Osteocyte (in vitro differentiated cells): ENCODE results near the gene FOLR3. TPM values are rescaled to one million over a fixed set of nuclear protein-coding genes. Genes with fewer than 3 reads are reported as not detected.
"Not testable (repeated sequence)": the region's sequence is repeated elsewhere in the genome, so short reads cannot be mapped to it uniquely, and the experiment has no call there.

Experiments used
- DNase-seq: peaks from one replicate; pipeline ENCODE4 v3.0.0; 2021; ENCODE audit warnings: mixed read lengths; ENCODE audit not compliant: unreplicated experiment; ENCODE audit errors: extremely low spot score
- H3K27ac Mint-ChIP-seq: one replicate; pipeline ENCODE4 v1.8.0; 2021; ENCODE audit warnings: mild to moderate bottlenecking, mixed read lengths; ENCODE audit not compliant: unreplicated experiment
- H3K27me3 Mint-ChIP-seq: one replicate; pipeline ENCODE4 v1.8.0; 2021; ENCODE audit warnings: mixed read lengths; ENCODE audit not compliant: unreplicated experiment
- H3K36me3 Mint-ChIP-seq: one replicate; pipeline ENCODE4 v1.8.0; 2021; ENCODE audit warnings: mixed read lengths; ENCODE audit not compliant: unreplicated experiment
- H3K4me1 Mint-ChIP-seq: one replicate; pipeline ENCODE4 v1.8.0; 2021; ENCODE audit warnings: mixed read lengths; ENCODE audit not compliant: unreplicated experiment
- H3K4me3 Mint-ChIP-seq: one replicate; pipeline ENCODE4 v1.8.0; 2021; ENCODE audit warnings: mild to moderate bottlenecking, moderate library complexity, mixed read lengths; ENCODE audit not compliant: unreplicated experiment
- H3K9me3 Mint-ChIP-seq: one replicate; pipeline ENCODE4 v1.8.0; 2021; ENCODE audit warnings: mixed read lengths; ENCODE audit not compliant: unreplicated experiment
- CTCF ChIP-seq: fragments of 200-600 bp; sonication (generic); IDR thresholded peaks from 2 replicates; pipeline ENCODE4 v1.5.0; 2021; ENCODE audit warnings: antibody characterized with exemption, mild to moderate bottlenecking, moderate library complexity
- total RNA-seq: library from RNA; stranded (reverse); gene quantifications from 2 replicates; pipeline ENCODE4 v1.2.1, GENCODE V29; 2021

Gene FOLR3
- total RNA-seq, 1 donor from 2014 or later: not detected

DNA sequence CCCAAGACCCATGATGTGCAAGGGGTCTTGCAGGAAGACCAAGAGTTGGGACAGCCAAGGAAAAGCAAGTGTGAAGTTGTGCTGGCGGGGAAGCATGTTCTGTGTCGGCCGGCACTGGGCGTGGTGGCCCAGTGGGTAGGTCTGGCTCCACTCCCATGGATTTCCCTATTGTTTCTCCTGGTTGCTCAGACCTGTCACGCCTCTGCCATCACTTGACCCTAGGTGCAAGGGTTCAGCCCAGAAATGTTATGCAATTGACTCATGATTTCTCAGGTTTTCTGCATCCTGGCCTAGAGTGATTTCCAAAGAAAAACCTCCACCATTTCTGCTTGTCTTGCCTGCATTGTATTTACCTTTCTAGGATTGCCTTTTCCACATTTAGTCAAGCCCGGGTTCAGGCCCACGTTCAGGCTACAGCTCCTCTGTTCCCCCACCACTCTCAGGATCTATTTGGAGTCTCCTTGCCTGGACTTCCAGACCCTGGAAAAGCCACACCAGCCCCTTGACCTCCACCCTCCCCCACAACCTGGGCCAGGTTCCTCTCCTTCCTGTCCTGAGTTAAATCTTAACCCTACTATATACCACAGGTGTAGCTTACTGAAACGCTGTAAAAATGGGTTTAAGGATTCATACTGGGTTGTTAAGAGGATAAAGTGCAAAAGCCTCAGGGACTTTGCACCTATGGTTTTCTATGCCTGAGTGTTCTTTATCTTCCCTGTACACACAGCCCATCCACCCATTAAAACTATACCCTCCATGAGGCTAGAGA, 39.0 kb downstream of the FOLR3 start:
- Mint-ChIP-seq H3K27ac (no peak overlapping the region), H3K4me1 (no peaks in the 10 kb centered on the region), H3K9me3 (no peaks in the 10 kb centered on the region), H3K36me3 (no peaks in the 10 kb centered on the region), H3K27me3 (peaks cover 30% of the 10 kb centered on the region), H3K4me3 (no peak overlapping the region)
- DNase-seq: no peak
- TF ChIP-seq CTCF: no peak

GRCh38 chr11:72177656-72178055, 42.1 kb downstream of the FOLR3 start:
- H3K27me3 Mint-ChIP-seq: peaks cover 30% of the 10 kb centered on the region
- H3K4me1 Mint-ChIP-seq: no peaks in the 10 kb centered on the region
- TF ChIP-seq CTCF: no peak
- H3K9me3 Mint-ChIP-seq: no peaks in the 10 kb centered on the region
- H3K4me3 Mint-ChIP-seq: no peak overlapping the region
- H3K36me3 Mint-ChIP-seq: no peaks in the 10 kb centered on the region
- DNase-seq: no peak
- no peak overlapping the region for H3K27ac Mint-ChIP-seq

DNA sequence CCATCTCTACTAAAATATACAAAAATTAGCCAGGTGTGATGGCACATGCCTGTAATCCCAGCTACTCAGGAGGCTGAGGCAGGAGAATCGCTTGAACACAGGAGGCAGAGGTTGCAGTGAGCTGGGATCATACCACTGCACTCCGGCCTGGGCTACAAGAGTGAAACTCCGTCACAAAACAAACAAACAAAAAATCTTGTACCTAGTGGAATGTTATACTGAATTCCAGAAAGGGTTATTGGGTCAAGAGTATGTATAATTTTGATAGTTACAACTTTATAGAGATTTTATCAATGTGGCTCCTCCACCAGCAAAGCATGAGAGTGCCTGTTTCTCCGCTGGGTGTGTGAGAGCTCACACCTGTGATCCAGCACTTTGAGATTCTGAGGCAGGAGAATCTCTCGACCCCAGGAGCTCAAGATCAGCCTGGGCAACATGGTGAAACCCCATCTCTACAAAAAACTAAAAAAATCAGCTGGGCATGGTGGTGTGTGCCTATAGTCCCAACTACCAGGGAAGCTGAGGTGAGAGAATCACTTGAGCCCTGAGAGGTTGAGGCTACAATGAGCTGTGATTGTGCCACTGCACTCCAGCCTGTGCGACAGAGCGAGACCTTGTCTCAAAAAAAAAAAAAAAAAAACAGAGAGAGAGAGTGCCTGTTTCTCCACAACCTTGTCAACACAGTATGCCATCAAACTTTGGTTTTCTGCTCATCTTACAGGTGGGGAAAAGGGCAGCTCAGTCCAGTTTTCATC, 43.7 kb downstream of the FOLR3 start:
- Mint-ChIP-seq H3K4me3 (no peak overlapping the region), H3K36me3 (no peaks in the 10 kb centered on the region), H3K4me1 (peaks cover 2% of the 10 kb centered on the region), H3K27me3 (peaks cover 34% of the 10 kb centered on the region), H3K27ac (no peak overlapping the region), H3K9me3 (no peaks in the 10 kb centered on the region)
- DNase-seq: no peak
- no peak for TF ChIP-seq CTCF

DNA sequence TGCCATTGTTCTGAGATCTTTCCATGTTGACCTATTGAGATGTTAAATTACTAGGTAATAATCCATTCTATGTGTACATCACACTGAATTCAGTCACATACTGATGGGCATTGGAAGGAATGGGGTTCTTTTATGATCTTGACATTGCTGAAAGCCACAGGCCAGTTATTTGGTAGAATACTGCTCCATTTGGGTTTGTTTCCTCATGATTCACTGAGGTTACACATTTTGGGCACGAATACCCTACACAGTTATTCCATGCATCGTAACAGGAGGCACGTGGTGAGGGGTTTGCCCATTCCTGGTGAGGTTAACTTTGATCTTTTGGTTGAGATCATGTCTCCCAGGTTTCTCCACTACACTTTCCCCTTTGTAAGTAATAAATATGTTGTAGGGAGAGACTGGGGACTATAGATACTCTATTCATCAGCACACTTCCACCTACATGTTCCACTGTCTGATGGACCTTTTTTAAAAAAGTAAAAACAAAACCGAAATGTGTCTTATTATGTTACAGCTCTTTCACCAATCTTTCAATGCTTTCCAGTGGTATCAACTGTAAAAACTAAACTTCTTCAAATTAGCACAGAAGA, 44.4 kb downstream of the FOLR3 start:
- no peak overlapping the region for H3K4me3 Mint-ChIP-seq
- no peak for TF ChIP-seq CTCF
- peaks cover 34% of the 10 kb centered on the region for H3K27me3 Mint-ChIP-seq
- peaks cover 2% of the 10 kb centered on the region for H3K4me1 Mint-ChIP-seq
- no peaks in the 10 kb centered on the region for H3K9me3 Mint-ChIP-seq
- H3K27ac Mint-ChIP-seq: no peak overlapping the region
- DNase-seq: no peak
- H3K36me3 Mint-ChIP-seq: no peaks in the 10 kb centered on the region

- H3K4me1 Mint-ChIP-seq, H3K36me3 Mint-ChIP-seq, H3K9me3 Mint-ChIP-seq, H3K27ac Mint-ChIP-seq, DNase-seq, H3K4me3 Mint-ChIP-seq: not testable (repeated sequence)
- H3K27me3 Mint-ChIP-seq: peaks cover 31% of the 10 kb centered on the region
These were observed 45.5 kb downstream of the FOLR3 start for GRCh38 chr11:72180892-72181552.

DNA sequence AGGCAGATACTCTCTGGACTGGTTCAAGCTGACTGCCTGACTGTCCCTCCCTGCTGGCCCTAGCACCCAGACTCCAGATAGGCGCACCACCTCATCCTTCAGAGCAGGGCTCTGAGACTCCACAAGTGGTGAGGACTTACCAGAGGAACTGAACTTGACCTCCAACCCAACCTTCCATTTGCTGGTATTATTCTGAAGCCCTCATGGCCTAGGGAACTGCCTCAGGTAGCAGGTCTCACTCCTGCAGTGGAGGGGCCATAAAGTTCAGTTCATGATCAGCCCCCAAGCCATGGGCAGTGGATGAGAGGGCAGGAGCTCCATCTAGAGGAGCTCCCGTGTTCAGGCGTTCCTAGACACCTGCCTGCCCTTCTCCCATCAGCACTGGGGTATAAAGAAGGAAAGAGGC, 46.0 kb downstream of the FOLR3 start:
- peaks cover 28% of the 10 kb centered on the region for H3K27me3 Mint-ChIP-seq
- H3K4me3 Mint-ChIP-seq, H3K9me3 Mint-ChIP-seq, H3K27ac Mint-ChIP-seq, H3K4me1 Mint-ChIP-seq, H3K36me3 Mint-ChIP-seq, DNase-seq: not testable (repeated sequence)
